Measurements from ENCODE around the gene CALML5. TPM values are rescaled to one million over a fixed set of nuclear protein-coding genes. Genes with fewer than 3 reads are reported as not detected.

Gene CALML5
- total and polyA plus RNA-seq, 9 of the 15 experiments (the other 6 are each of a cell fraction or from before 2014, with no cell fraction given) = not detected

DNA sequence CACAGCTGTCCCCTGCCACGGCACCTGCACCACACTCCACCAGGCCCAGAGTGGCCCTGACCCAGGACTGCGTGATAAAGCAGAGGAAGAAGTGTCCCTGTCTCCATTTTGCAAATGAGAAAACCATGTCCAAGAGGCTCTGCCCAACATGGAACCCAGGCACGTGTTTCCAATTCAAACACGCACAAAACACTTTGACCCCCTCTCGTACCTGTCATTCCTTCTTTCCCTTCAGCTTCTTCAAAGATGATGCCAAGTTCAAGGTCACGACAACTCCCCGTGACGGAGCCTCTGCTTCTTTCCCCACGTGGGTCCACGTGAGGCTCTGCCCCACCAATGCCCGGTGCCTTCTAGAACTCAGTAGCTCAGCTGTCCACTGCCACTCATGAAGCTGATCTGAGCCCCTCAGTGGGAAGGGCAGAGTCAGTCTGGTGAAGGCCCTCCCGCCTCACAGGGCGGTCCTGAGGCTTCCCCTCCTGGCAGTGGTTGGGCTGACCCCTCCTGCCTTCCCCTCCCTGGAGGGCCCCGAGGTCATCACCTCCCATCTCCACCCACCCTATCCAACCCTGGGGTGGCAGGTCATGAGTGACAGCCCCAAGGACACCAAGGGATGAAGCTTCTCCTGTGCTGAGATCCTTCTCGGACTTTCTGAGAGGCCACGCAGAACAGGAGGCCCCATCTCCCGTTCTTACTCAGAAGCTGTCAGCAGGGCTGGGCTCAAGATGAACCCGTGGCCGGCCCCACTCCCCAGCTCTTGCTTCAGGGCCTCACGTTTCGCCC, 19.0 kb downstream of the CALML5 start (continued):
- TF ChIP-seq XRCC5 (IDR thresholded peaks at IDR 0.05; ENCODE audit: low read depth, low read length) = no peak
- TF ChIP-seq, protein P1, sequence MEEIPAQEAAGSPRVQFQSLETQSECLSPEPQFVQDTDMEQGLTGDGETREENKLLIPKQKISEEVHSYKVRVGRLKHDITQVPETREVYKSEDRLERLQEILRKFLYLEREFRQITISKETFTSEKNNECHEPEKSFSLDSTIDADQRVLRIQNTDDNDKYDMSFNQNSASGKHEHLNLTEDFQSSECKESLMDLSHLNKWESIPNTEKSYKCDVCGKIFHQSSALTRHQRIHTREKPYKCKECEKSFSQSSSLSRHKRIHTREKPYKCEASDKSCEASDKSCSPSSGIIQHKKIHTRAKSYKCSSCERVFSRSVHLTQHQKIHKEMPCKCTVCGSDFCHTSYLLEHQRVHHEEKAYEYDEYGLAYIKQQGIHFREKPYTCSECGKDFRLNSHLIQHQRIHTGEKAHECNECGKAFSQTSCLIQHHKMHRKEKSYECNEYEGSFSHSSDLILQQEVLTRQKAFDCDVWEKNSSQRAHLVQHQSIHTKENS (CRISPR knock-in tag; IDR thresholded peaks at IDR 0.05) = no peak
- TF ChIP-seq, protein P2, sequence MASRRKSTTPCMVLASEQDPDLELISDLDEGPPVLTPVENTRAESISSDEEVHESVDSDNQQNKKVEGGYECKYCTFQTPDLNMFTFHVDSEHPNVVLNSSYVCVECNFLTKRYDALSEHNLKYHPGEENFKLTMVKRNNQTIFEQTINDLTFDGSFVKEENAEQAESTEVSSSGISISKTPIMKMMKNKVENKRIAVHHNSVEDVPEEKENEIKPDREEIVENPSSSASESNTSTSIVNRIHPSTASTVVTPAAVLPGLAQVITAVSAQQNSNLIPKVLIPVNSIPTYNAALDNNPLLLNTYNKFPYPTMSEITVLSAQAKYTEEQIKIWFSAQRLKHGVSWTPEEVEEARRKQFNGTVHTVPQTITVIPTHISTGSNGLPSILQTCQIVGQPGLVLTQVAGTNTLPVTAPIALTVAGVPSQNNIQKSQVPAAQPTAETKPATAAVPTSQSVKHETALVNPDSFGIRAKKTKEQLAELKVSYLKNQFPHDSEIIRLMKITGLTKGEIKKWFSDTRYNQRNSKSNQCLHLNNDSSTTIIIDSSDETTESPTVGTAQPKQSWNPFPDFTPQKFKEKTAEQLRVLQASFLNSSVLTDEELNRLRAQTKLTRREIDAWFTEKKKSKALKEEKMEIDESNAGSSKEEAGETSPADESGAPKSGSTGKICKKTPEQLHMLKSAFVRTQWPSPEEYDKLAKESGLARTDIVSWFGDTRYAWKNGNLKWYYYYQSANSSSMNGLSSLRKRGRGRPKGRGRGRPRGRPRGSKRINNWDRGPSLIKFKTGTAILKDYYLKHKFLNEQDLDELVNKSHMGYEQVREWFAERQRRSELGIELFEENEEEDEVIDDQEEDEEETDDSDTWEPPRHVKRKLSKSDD (conservative IDR thresholded peaks at IDR 0.05; ENCODE audit: low read length) = no peak
- TF ChIP-seq XRCC3 (IDR thresholded peaks at IDR 0.05) = no peak
- TF ChIP-seq, protein P3, sequence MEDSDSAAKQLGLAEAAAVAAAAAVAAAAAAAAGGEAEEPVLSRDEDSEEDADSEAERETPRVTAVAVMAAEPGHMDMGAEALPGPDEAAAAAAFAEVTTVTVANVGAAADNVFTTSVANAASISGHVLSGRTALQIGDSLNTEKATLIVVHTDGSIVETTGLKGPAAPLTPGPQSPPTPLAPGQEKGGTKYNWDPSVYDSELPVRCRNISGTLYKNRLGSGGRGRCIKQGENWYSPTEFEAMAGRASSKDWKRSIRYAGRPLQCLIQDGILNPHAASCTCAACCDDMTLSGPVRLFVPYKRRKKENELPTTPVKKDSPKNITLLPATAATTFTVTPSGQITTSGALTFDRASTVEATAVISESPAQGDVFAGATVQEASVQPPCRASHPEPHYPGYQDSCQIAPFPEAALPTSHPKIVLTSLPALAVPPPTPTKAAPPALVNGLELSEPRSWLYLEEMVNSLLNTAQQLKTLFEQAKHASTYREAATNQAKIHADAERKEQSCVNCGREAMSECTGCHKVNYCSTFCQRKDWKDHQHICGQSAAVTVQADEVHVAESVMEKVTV (CRISPR knock-in tag; IDR thresholded peaks at IDR 0.05) = no peak
- 0 out of 2 replicates have a peak, but pooled peaks have one; percentile 3 for TF ChIP-seq KLF16 (IDR thresholded peaks at IDR 0.05)
- TF ChIP-seq DIDO1 (tag; IDR thresholded peaks at IDR 0.05; ENCODE audit: low read depth) = no peak
- no peak for TF ChIP-seq SRSF1 (IDR thresholded peaks at IDR 0.05; ENCODE audit: low read depth, low read length)
- TF ChIP-seq, protein P4, sequence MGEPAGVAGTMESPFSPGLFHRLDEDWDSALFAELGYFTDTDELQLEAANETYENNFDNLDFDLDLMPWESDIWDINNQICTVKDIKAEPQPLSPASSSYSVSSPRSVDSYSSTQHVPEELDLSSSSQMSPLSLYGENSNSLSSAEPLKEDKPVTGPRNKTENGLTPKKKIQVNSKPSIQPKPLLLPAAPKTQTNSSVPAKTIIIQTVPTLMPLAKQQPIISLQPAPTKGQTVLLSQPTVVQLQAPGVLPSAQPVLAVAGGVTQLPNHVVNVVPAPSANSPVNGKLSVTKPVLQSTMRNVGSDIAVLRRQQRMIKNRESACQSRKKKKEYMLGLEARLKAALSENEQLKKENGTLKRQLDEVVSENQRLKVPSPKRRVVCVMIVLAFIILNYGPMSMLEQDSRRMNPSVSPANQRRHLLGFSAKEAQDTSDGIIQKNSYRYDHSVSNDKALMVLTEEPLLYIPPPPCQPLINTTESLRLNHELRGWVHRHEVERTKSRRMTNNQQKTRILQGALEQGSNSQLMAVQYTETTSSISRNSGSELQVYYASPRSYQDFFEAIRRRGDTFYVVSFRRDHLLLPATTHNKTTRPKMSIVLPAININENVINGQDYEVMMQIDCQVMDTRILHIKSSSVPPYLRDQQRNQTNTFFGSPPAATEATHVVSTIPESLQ (CRISPR knock-in tag; IDR thresholded peaks at IDR 0.05) = no peak
- peak in 1 of 2 experiments; percentile 60; a peak in 1 of 4 replicates for TF ChIP-seq RCOR1 (IDR thresholded peaks at IDR 0.05; ENCODE audit: borderline replicate concordance in 1 of 2, low read depth in 2 of 2, low read length in 2 of 2)
- no peak for TF ChIP-seq SMAD3 (CRISPR knock-in tag; conservative IDR thresholded peaks at IDR 0.05)
- no peak for TF ChIP-seq ZNF707 (CRISPR knock-in tag; conservative IDR thresholded peaks at IDR 0.05)
- no peak for TF ChIP-seq ZSCAN32 (CRISPR knock-in tag; IDR thresholded peaks at IDR 0.05)
- no peak for TF ChIP-seq EHMT2 (IDR thresholded peaks at IDR 0.05)
- TF ChIP-seq, protein P5, sequence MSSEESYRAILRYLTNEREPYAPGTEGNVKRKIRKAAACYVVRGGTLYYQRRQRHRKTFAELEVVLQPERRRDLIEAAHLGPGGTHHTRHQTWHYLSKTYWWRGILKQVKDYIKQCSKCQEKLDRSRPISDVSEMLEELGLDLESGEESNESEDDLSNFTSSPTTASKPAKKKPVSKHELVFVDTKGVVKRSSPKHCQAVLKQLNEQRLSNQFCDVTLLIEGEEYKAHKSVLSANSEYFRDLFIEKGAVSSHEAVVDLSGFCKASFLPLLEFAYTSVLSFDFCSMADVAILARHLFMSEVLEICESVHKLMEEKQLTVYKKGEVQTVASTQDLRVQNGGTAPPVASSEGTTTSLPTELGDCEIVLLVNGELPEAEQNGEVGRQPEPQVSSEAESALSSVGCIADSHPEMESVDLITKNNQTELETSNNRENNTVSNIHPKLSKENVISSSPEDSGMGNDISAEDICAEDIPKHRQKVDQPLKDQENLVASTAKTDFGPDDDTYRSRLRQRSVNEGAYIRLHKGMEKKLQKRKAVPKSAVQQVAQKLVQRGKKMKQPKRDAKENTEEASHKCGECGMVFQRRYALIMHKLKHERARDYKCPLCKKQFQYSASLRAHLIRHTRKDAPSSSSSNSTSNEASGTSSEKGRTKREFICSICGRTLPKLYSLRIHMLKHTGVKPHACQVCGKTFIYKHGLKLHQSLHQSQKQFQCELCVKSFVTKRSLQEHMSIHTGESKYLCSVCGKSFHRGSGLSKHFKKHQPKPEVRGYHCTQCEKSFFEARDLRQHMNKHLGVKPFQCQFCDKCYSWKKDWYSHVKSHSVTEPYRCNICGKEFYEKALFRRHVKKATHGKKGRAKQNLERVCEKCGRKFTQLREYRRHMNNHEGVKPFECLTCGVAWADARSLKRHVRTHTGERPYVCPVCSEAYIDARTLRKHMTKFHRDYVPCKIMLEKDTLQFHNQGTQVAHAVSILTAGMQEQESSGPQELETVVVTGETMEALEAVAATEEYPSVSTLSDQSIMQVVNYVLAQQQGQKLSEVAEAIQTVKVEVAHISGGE (CRISPR knock-in tag; IDR thresholded peaks at IDR 0.05) = peak in 1 of 3 experiments; percentile 62; a peak in 2 of 6 replicates
